ENCODE results near the gene FNDC3B. TPM values are rescaled to one million over a fixed set of nuclear protein-coding genes. Genes with fewer than 3 reads are reported as not detected.

Gene FNDC3B
- total and polyA plus RNA-seq, 2 donors from 2014 or later, result 11.8 to 185 TPM

GRCh38 chr3:172046268-172046915 lies 7.0 kb downstream of the FNDC3B start:
- intact Hi-C loops (cut with DNase I), result loop anchor here (10.0 kb wide), 1 partner anchor 288 kb away; no protein-coding TSS in a partner anchor
- Histone ChIP-seq H3K9ac (ENCODE audit: low read length in 3 of 3) (no peak overlapping the region), H3K27me3 (ENCODE audit: control insufficient read depth, insufficient read depth, low read length) (no peaks in the 10 kb centered on the region), H3K9me3 (ENCODE audit: control insufficient read depth in 2 of 3, insufficient read depth in 1 of 3, low read length in 3 of 3) (no peaks in the 10 kb centered on the region), H3K4me1 (ENCODE audit: control insufficient read depth in 2 of 3, insufficient read depth in 2 of 3, low read depth in 1 of 3, low read length in 3 of 3) (peaks cover 0 to 11% (median 6%) of the 10 kb centered on the region in 3 donors), H3K27ac (ENCODE audit: low read depth in 2 of 2, low read length in 2 of 2) (no peak overlapping the region), H3K36me3 (ENCODE audit: control insufficient read depth in 2 of 3, insufficient read depth in 3 of 3, low read length in 3 of 3) (peaks cover 0 to 1% (median 0%) of the 10 kb centered on the region in 3 donors), H3K4me3 (ENCODE audit: low read length in 3 of 3) (no peak overlapping the region)
- DNase-seq, result no peak
- no peak for TF ChIP-seq CTCF (IDR thresholded peaks at IDR 0.05; ENCODE audit: borderline replicate concordance, extremely low read depth, insufficient read depth)
- no peak for FAIRE-seq

GRCh38 chr3:172047567-172048115 lies 8.3 kb downstream of the FNDC3B start:
- no peak overlapping the region for H3K9ac ChIP-seq (ENCODE audit: low read length in 3 of 3)
- FAIRE-seq, result no peak

GRCh38 chr3:172048599-172048998 lies 9.2 kb downstream of the FNDC3B start:
- no peak for FAIRE-seq
- peaks cover 0 to 2% (median 0%) of the 10 kb centered on the region in 3 donors for H3K36me3 ChIP-seq (ENCODE audit: control insufficient read depth in 2 of 3, insufficient read depth in 3 of 3, low read length in 3 of 3)
- intact Hi-C loops (cut with DNase I), result loop anchor here (10.0 kb wide), 1 partner anchor 286 kb away; no protein-coding TSS in a partner anchor
- no peaks in the 10 kb centered on the region for H3K9me3 ChIP-seq (ENCODE audit: control insufficient read depth in 2 of 3, insufficient read depth in 1 of 3, low read length in 3 of 3)
- no peak for TF ChIP-seq CTCF (IDR thresholded peaks at IDR 0.05; ENCODE audit: borderline replicate concordance, extremely low read depth, insufficient read depth)
- H3K4me3 ChIP-seq (ENCODE audit: low read length in 3 of 3), result no peak overlapping the region
- DNase-seq, result no peak
- H3K4me1 ChIP-seq (ENCODE audit: control insufficient read depth in 2 of 3, insufficient read depth in 2 of 3, low read depth in 1 of 3, low read length in 3 of 3), result peaks cover 0 to 6% (median 3%) of the 10 kb centered on the region in 3 donors
- H3K27me3 ChIP-seq (ENCODE audit: control insufficient read depth, insufficient read depth, low read length), result no peaks in the 10 kb centered on the region
- no peak overlapping the region for H3K27ac ChIP-seq (ENCODE audit: low read depth in 2 of 2, low read length in 2 of 2)
- no peak overlapping the region for H3K9ac ChIP-seq (ENCODE audit: low read length in 3 of 3)

More at GRCh38 chr3:172047567-172048115, 8.3 kb downstream of the FNDC3B start:
- H3K27me3 ChIP-seq (ENCODE audit: control insufficient read depth, insufficient read depth, low read length), result no peaks in the 10 kb centered on the region
- peaks cover 0 to 2% (median 0%) of the 10 kb centered on the region in 3 donors for H3K36me3 ChIP-seq (ENCODE audit: control insufficient read depth in 2 of 3, insufficient read depth in 3 of 3, low read length in 3 of 3)
- intact Hi-C loops (cut with DNase I), result loop anchor here (10.0 kb wide), 1 partner anchor 287 kb away; no protein-coding TSS in a partner anchor
- H3K4me3 ChIP-seq (ENCODE audit: low read length in 3 of 3), result no peak overlapping the region
- no peaks in the 10 kb centered on the region for H3K9me3 ChIP-seq (ENCODE audit: control insufficient read depth in 2 of 3, insufficient read depth in 1 of 3, low read length in 3 of 3)
- no peak for DNase-seq
- peaks cover 0 to 6% (median 5%) of the 10 kb centered on the region in 3 donors for H3K4me1 ChIP-seq (ENCODE audit: control insufficient read depth in 2 of 3, insufficient read depth in 2 of 3, low read depth in 1 of 3, low read length in 3 of 3)
- no peak for TF ChIP-seq CTCF (IDR thresholded peaks at IDR 0.05; ENCODE audit: borderline replicate concordance, extremely low read depth, insufficient read depth)
- no peak overlapping the region for H3K27ac ChIP-seq (ENCODE audit: low read depth in 2 of 2, low read length in 2 of 2)
